ENCODE results near the gene LPCAT3.

The LPCAT3 gene

DNA sequence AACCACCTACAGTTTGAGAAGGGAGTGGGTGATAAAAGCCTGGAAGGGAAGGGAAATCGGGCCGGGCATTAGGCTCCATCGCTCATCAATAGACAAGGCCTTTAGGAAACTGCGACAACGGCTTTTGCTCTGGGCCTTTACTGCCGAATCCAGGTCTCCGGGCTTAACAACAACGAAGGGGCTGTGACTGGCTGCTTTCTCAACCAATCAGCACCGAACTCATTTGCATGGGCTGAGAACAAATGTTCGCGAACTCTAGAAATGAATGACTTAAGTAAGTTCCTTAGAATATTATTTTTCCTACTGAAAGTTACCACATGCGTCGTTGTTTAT is 74.9 kb downstream of the LPCAT3 start:
- DNase-seq (ENCODE audit: insufficient read length, low spot score) = peak; percentile 97
- no peak for FAIRE-seq

- no peak for FAIRE-seq
- DNase-seq (ENCODE audit: insufficient read length, low spot score) = no peak
Observed at GRCh38 chr12:6942331-6942665, 76.0 kb downstream of the LPCAT3 start.

DNA sequence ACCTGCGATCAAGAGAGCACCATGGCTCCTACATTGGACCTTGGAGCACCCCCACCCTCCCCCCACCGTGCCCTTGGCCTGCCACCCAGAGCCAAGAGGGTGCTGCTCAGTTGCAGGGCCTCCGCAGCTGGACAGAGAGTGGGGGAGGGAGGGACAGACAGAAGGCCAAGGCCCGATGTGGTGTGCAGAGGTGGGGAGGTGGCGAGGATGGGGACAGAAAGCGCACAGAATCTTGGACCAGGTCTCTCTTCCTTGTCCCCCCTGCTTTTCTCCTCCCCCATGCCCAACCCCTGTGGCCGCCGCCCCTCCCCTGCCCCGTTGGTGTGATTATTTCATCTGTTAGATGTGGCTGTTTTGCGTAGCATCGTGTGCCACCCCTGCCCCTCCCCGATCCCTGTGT is 76.5 kb downstream of the LPCAT3 start:
- DNase-seq (ENCODE audit: insufficient read length, low spot score) (no peak), FAIRE-seq (no peak)

DNA sequence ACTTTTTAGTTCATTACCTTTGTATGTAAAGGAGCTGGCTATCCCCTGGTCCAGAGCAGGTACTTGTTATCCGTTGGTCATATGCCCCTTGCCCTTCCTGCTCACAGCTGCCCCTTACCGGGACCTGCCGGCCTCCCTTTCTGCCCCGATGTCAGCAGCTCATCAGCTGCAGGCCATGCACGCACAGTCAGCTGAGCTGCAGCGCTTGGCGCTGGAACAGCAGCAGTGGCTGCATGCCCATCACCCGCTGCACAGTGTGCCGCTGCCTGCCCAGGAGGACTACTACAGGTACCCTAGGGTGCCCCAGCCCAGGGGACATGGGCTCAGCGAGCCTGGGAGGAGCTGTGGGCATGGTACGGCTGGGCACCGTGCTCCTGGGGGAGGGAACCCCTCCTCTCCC is 77.0 kb downstream of the LPCAT3 start:
- DNase-seq (ENCODE audit: insufficient read length, low spot score) (no peak), FAIRE-seq (no peak)

GRCh38 chr12:6939191-6939540 is 79.1 kb downstream of the LPCAT3 start:
- DNase-seq (ENCODE audit: insufficient read length, low spot score) (no peak), FAIRE-seq (no peak)

- FAIRE-seq = peak; percentile 54
Observed at GRCh38 chr12:6938353-6939190, 79.7 kb downstream of the LPCAT3 start.

GRCh38 chr12:6937481-6938352 is 80.6 kb downstream of the LPCAT3 start:
- FAIRE-seq (peak; percentile 99), DNase-seq (ENCODE audit: insufficient read length, low spot score) (peak; percentile 78)

More at GRCh38 chr12:6938353-6939190, 79.7 kb downstream of the LPCAT3 start:
- DNase-seq (ENCODE audit: insufficient read length, low spot score) = no peak

DNA sequence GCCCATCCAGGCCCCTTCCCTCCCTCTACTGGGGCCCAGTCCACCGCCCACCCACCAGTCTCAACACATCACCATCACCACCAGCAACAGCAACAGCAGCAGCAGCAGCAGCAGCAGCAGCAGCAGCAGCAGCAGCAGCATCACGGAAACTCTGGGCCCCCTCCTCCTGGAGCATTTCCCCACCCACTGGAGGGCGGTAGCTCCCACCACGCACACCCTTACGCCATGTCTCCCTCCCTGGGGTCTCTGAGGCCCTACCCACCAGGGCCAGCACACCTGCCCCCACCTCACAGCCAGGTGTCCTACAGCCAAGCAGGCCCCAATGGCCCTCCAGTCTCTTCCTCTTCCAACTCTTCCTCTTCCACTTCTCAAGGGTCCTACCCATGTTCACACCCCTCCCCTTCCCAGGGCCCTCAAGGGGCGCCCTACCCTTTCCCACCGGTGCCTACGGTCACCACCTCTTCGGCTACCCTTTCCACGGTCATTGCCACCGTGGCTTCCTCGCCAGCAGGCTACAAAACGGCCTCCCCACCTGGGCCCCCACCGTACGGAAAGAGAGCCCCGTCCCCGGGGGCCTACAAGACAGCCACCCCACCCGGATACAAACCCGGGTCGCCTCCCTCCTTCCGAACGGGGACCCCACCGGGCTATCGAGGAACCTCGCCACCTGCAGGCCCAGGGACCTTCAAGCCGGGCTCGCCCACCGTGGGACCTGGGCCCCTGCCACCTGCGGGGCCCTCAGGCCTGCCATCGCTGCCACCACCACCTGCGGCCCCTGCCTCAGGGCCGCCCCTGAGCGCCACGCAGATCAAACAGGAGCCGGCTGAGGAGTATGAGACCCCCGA is 81.4 kb downstream of the LPCAT3 start:
- FAIRE-seq (peak; percentile 51), DNase-seq (ENCODE audit: insufficient read length, low spot score) (no peak)

GRCh38 chr12:6936194-6936635 is 82.1 kb downstream of the LPCAT3 start:
- DNase-seq (ENCODE audit: insufficient read length, low spot score) (no peak), FAIRE-seq (no peak)

DNA sequence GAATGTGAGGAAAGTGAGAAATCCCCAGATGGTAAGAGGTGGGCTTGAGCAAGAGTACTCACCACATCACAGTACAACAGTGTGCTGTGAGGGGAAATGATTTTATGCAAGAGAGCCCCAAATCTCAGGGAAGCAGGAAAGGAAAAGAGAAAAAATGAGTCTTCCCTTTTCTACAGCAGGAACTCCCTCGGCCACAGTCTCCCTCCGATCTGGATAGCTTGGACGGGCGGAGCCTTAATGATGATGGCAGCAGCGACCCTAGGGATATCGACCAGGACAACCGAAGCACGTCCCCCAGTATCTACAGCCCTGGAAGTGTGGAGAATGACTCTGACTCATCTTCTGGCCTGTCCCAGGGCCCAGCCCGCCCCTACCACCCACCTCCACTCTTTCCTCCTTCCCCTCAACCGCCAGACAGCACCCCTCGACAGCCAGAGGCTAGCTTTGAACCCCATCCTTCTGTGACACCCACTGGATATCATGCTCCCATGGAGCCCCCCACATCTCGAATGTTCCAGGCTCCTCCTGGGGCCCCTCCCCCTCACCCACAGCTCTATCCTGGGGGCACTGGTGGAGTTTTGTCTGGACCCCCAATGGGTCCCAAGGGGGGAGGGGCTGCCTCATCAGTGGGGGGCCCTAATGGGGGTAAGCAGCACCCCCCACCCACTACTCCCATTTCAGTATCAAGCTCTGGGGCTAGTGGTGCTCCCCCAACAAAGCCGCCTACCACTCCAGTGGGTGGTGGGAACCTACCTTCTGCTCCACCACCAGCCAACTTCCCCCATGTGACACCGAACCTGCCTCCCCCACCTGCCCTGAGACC is 82.7 kb downstream of the LPCAT3 start:
- DNase-seq (ENCODE audit: insufficient read length, low spot score) (no peak), FAIRE-seq (peak; percentile 23)

DNA sequence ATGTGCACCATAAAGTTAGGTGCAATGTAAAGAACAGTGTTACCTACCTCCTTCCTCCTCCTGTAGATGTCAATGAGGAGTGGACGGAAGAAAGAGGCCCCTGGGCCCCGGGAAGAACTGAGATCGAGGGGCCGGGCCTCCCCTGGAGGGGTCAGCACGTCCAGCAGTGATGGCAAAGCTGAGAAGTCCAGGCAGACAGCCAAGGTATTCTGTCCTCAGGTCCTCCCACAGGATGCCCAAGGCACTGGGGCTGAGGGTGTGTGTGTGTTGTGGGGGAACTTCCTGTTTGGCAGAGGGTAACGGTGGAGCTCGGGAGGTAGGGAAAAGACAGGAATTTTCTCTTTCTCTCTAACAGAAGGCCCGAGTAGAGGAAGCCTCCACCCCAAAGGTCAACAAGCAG is 84.2 kb downstream of the LPCAT3 start:
- no peak for DNase-seq (ENCODE audit: insufficient read length, low spot score)
- peak; percentile 69 for FAIRE-seq

- FAIRE-seq (no peak), DNase-seq (ENCODE audit: insufficient read length, low spot score) (no peak)
Observed at GRCh38 chr12:6932766-6933165, 85.5 kb downstream of the LPCAT3 start.

GRCh38 chr12:6929466-6930452 is 88.5 kb downstream of the LPCAT3 start:
- FAIRE-seq (peak; percentile 57), DNase-seq (ENCODE audit: insufficient read length, low spot score) (no peak)

DNA sequence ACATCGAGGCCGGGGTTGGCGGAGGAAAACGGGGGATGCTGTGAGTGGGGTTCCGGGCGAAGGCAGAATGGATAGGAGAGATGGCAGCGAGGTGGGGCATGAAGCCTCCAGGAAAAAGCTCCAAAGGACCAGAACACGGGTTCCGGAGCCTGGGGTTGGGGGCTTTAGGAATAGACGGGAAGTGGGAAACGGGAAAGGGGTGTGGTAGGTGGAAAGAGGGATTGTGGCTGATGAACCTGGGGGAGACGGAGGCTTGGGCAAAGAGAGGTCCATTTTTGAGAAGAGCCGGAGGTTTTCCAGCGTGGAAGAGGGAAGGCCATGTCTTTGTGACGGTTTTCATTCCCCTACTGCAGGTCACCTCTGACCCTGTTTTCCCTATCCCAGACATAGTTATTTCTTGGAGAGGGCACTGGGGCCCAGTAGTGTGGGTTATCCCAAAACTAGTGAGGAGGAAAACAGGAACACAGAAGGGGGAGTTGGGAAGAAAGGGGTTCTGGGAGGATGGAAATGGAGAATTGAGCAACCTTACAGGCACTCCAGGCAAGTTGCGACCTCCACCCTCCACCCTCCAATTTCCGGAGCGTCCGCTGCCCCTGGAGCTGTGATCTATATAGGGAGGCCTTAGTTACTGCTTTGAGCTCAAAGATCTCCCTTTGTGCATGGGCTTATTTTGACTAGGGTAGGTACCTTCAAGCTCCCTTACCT is 89.4 kb downstream of the LPCAT3 start:
- FAIRE-seq (no peak), DNase-seq (ENCODE audit: insufficient read length, low spot score) (no peak)

DNA sequence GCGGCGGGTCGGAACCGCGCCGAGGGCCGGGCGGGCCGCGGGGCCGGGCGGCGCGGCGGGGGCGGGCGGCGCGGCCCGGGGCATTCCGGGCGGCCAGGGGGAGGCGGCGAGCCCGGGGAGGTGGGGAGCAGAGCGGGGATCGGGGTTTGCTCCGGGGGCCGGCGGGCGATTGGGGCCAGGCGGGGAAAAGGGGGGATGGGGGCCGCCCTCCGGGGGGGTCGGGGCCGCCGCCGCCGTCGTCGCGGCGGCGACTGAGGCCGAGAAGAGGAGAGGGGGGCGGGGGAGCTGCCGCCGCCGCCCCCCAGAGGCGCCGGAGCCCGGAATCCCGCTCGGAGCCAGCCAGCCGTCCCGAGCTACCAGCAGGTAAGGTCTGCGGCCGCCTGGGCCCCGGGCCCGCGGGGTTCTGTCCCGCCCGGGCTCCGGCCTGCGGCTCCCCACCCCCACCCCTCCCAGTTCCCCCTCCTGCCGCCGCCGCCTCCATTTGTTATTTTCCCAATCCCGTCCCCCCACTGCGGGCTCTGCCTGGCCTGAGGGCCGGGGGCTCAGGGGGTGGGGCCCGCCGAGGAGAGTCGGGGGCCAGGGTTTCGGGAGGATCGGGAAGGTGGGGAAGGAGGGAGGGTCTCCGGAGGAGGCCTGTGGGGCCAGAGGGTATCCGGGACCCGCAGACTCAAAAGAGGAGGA is 90.1 kb downstream of the LPCAT3 start:
- no peak for FAIRE-seq
- no peak for DNase-seq (ENCODE audit: insufficient read length, low spot score)

GRCh38 chr12:6927379-6928021 is 90.8 kb downstream of the LPCAT3 start, which contains the start of gene ATN1:
Gene ATN1, plus strand, starts transcription at chr12:6927959. Its CDS starts 6,043 bp downstream, at chr12:6934002.
- peak; percentile 70 for DNase-seq (ENCODE audit: insufficient read length, low spot score)
- peak; percentile 84 for FAIRE-seq

Measured in HTR-8/SVneo (cell line).